ENCODE measurements around the gene CST6. TPM values are rescaled to one million over a fixed set of nuclear protein-coding genes. Genes with fewer than 3 reads are reported as not detected.
"Not testable (repeated sequence)": the region's sequence is repeated elsewhere in the genome, so short reads cannot be mapped to it uniquely, and the experiment has no call there.

CST6 gene
- total RNA-seq, 1 experiment from 2014 or later, result not detected

- no peak for DNase-seq (ENCODE audit: extremely low read depth, low read depth)
Observed at GRCh38 chr11:66012946-66013761, 1.3 kb downstream of the CST6 start.

- no peak for DNase-seq (ENCODE audit: extremely low read depth, low read depth)
Observed at GRCh38 chr11:66013762-66014100, 1.9 kb downstream of the CST6 start.

GRCh38 chr11:66014804-66015453 lies 3.1 kb downstream of the CST6 start:
- DNase-seq (ENCODE audit: extremely low read depth, low read depth), result no peak

- no peak for DNase-seq (ENCODE audit: extremely low read depth, low read depth)
Observed at GRCh38 chr11:66015454-66015881, 3.7 kb downstream of the CST6 start.

GRCh38 chr11:66015936-66016792 lies 4.4 kb downstream of the CST6 start:
- DNase-seq (ENCODE audit: extremely low read depth, low read depth), result no peak

- no peak for DNase-seq (ENCODE audit: extremely low read depth, low read depth)
Observed at GRCh38 chr11:66016793-66017177, 5.0 kb downstream of the CST6 start.

GRCh38 chr11:66017321-66017720 lies 5.5 kb downstream of the CST6 start:
- no peak for DNase-seq (ENCODE audit: extremely low read depth, low read depth)

- DNase-seq (ENCODE audit: extremely low read depth, low read depth), result no peak
Observed at GRCh38 chr11:66020212-66020611, 8.4 kb downstream of the CST6 start.

GRCh38 chr11:66020618-66021357 lies 9.0 kb downstream of the CST6 start:
- peak; percentile 40 for DNase-seq (ENCODE audit: extremely low read depth, low read depth)

- DNase-seq (ENCODE audit: extremely low read depth, low read depth), result peak; percentile 40
Observed at GRCh38 chr11:66022401-66023185, 10.8 kb downstream of the CST6 start.

- not testable (repeated sequence) for DNase-seq (ENCODE audit: extremely low read depth, low read depth)
Observed at GRCh38 chr11:66023186-66023440, 11.3 kb downstream of the CST6 start.

- no peak for DNase-seq (ENCODE audit: extremely low read depth, low read depth)
Observed at GRCh38 chr11:66026017-66026529, 14.3 kb downstream of the CST6 start, which contains the start of gene CATSPER1. TSS of gene CATSPER1 (minus strand) at chr11:66026479. CDS start at chr11:66026379, 100 bp downstream.

- no peak for DNase-seq (ENCODE audit: extremely low read depth, low read depth)
Observed at GRCh38 chr11:66032957-66033735, 21.3 kb downstream of the CST6 start.

GRCh38 chr11:66035653-66036333 lies 24.0 kb downstream of the CST6 start:
- DNase-seq (ENCODE audit: extremely low read depth, low read depth), result no peak

- DNase-seq (ENCODE audit: extremely low read depth, low read depth), result no peak
Observed at GRCh38 chr11:66036334-66036710, 24.5 kb downstream of the CST6 start.

- no peak for DNase-seq (ENCODE audit: extremely low read depth, low read depth)
Observed at GRCh38 chr11:66037327-66037726, 25.5 kb downstream of the CST6 start.

- DNase-seq (ENCODE audit: extremely low read depth, low read depth), result no peak
Observed at GRCh38 chr11:66039765-66040164, 28.0 kb downstream of the CST6 start.

GRCh38 chr11:66042227-66042995 lies 30.6 kb downstream of the CST6 start:
- no peak for DNase-seq (ENCODE audit: extremely low read depth, low read depth)
